T-helper 1 cell treated with Interleukin-12 subunit alpha and Interleukin-12 subunit beta and Interleukin-4 antibody, amounts not matched to agents 30 μg/mL and 1 μg/mL, for 36 hours (primary cell): Measurements from ENCODE around the gene TUBGCP5.
A peak's percentile ranks its signal among the peaks of the same experiment; 100 is the strongest.
"Not testable (repeated sequence)": the region's sequence is repeated elsewhere in the genome, so short reads cannot be mapped to it uniquely, and the experiment has no call there.

Source experiments
- H3K27ac Mint-ChIP-seq: one replicate; pipeline ENCODE4 v1.8.0; 2021; ENCODE audit warnings: mild to moderate bottlenecking, mixed read lengths
- H3K27me3 Mint-ChIP-seq: one replicate; pipeline ENCODE4 v1.8.0; 2021; ENCODE audit warnings: low read depth, mixed read lengths
- H3K36me3 Mint-ChIP-seq: one replicate; pipeline ENCODE4 v1.8.0; 2021; ENCODE audit warnings: low read depth, mixed read lengths
- H3K4me1 Mint-ChIP-seq: one replicate; pipeline ENCODE4 v1.8.0; 2021; ENCODE audit warnings: low read depth, mixed read lengths
- H3K4me3 Mint-ChIP-seq: one replicate; pipeline ENCODE4 v1.8.0; 2021; ENCODE audit warnings: mild to moderate bottlenecking, moderate library complexity, mixed read lengths
- H3K9me3 Mint-ChIP-seq: one replicate; pipeline ENCODE4 v1.8.0; 2021; ENCODE audit warnings: mixed read lengths

TUBGCP5 gene

GRCh38 chr15:23039143-23039916 lies at the start of gene TUBGCP5:
TSS of gene TUBGCP5 (minus strand) at chr15:23039569. CDS start at chr15:23039543, 26 bp downstream.
- Mint-ChIP-seq H3K4me1 (peaks cover 6% of the 10 kb centered on the region), H3K27me3 (no peaks in the 10 kb centered on the region), H3K4me3 (peak within 1 kb of the TSS; percentile 90)

GRCh38 chr15:23083115-23083514 lies 43.7 kb upstream of the TUBGCP5 start:
- peaks cover 5% of the 10 kb centered on the region for H3K27me3 Mint-ChIP-seq
- no peaks in the 10 kb centered on the region for H3K36me3 Mint-ChIP-seq
- no peaks in the 10 kb centered on the region for H3K4me1 Mint-ChIP-seq
- no peak overlapping the region for H3K4me3 Mint-ChIP-seq
- H3K27ac Mint-ChIP-seq = no peak overlapping the region
- no peaks in the 10 kb centered on the region for H3K9me3 Mint-ChIP-seq

More at GRCh38 chr15:23039143-23039916, at the start of gene TUBGCP5:
- no peaks in the 10 kb centered on the region for H3K36me3 Mint-ChIP-seq
- H3K27ac Mint-ChIP-seq = peak within 1 kb of the TSS; percentile 90
- H3K9me3 Mint-ChIP-seq = no peaks in the 10 kb centered on the region

GRCh38 chr15:23081996-23082737 lies 42.8 kb upstream of the TUBGCP5 start:
- H3K36me3 Mint-ChIP-seq, H3K4me1 Mint-ChIP-seq, H3K9me3 Mint-ChIP-seq, H3K4me3 Mint-ChIP-seq, H3K27me3 Mint-ChIP-seq, H3K27ac Mint-ChIP-seq: not testable (repeated sequence)

- no peak overlapping the region for H3K4me3 Mint-ChIP-seq
- peaks cover 5% of the 10 kb centered on the region for H3K27me3 Mint-ChIP-seq
- no peaks in the 10 kb centered on the region for H3K4me1 Mint-ChIP-seq
- no peak overlapping the region for H3K27ac Mint-ChIP-seq
- H3K36me3 Mint-ChIP-seq = no peaks in the 10 kb centered on the region
- H3K9me3 Mint-ChIP-seq = no peaks in the 10 kb centered on the region
Measured at GRCh38 chr15:23081271-23081670, 41.9 kb upstream of the TUBGCP5 start.

GRCh38 chr15:23079766-23080165 lies 40.4 kb upstream of the TUBGCP5 start:
- Mint-ChIP-seq H3K9me3 (no peaks in the 10 kb centered on the region), H3K27ac (no peak overlapping the region), H3K27me3 (no peaks in the 10 kb centered on the region)

GRCh38 chr15:23075927-23076326 lies 36.6 kb upstream of the TUBGCP5 start:
- Mint-ChIP-seq H3K27me3 (peaks cover 3% of the 10 kb centered on the region), H3K27ac (no peak overlapping the region), H3K4me3 (no peak overlapping the region), H3K9me3 (no peaks in the 10 kb centered on the region), H3K36me3 (no peaks in the 10 kb centered on the region), H3K4me1 (no peaks in the 10 kb centered on the region)

More at GRCh38 chr15:23079766-23080165, 40.4 kb upstream of the TUBGCP5 start:
- H3K36me3 Mint-ChIP-seq = no peaks in the 10 kb centered on the region
- H3K4me3 Mint-ChIP-seq = no peak overlapping the region
- no peaks in the 10 kb centered on the region for H3K4me1 Mint-ChIP-seq

- Mint-ChIP-seq H3K4me1 (no peaks in the 10 kb centered on the region), H3K9me3 (no peaks in the 10 kb centered on the region), H3K27me3 (peaks cover 3% of the 10 kb centered on the region), H3K4me3 (no peak overlapping the region), H3K36me3 (no peaks in the 10 kb centered on the region), H3K27ac (no peak overlapping the region)
Measured at GRCh38 chr15:23074684-23075083, 35.3 kb upstream of the TUBGCP5 start.

- Mint-ChIP-seq H3K9me3 (no peaks in the 10 kb centered on the region), H3K4me3 (no peak overlapping the region), H3K4me1 (no peaks in the 10 kb centered on the region), H3K36me3 (no peaks in the 10 kb centered on the region), H3K27me3 (peaks cover 3% of the 10 kb centered on the region), H3K27ac (no peak overlapping the region)
Measured at GRCh38 chr15:23073890-23074646, 34.7 kb upstream of the TUBGCP5 start.

GRCh38 chr15:23072633-23073032 lies 33.3 kb upstream of the TUBGCP5 start:
- H3K4me3 Mint-ChIP-seq = no peak overlapping the region
- peaks cover 3% of the 10 kb centered on the region for H3K27me3 Mint-ChIP-seq
- H3K36me3 Mint-ChIP-seq = no peaks in the 10 kb centered on the region
- H3K27ac Mint-ChIP-seq = no peak overlapping the region
- H3K9me3 Mint-ChIP-seq = no peaks in the 10 kb centered on the region
- H3K4me1 Mint-ChIP-seq = no peaks in the 10 kb centered on the region

GRCh38 chr15:23069496-23070166 lies 30.3 kb upstream of the TUBGCP5 start:
- Mint-ChIP-seq H3K36me3 (no peaks in the 10 kb centered on the region), H3K27me3 (peaks cover 3% of the 10 kb centered on the region), H3K4me3 (no peak overlapping the region), H3K27ac (no peak overlapping the region), H3K9me3 (no peaks in the 10 kb centered on the region), H3K4me1 (no peaks in the 10 kb centered on the region)

GRCh38 chr15:23067416-23067815 lies 28.0 kb upstream of the TUBGCP5 start:
- Mint-ChIP-seq H3K36me3 (no peaks in the 10 kb centered on the region), H3K4me1 (no peaks in the 10 kb centered on the region), H3K27me3 (peaks cover 3% of the 10 kb centered on the region), H3K27ac (no peak overlapping the region), H3K9me3 (peaks cover 10% of the 10 kb centered on the region), H3K4me3 (no peak overlapping the region)

- H3K9me3 Mint-ChIP-seq = peaks cover 11% of the 10 kb centered on the region
- no peak overlapping the region for H3K4me3 Mint-ChIP-seq
- H3K27me3 Mint-ChIP-seq = no peaks in the 10 kb centered on the region
- no peak overlapping the region for H3K27ac Mint-ChIP-seq
- no peaks in the 10 kb centered on the region for H3K4me1 Mint-ChIP-seq
- H3K36me3 Mint-ChIP-seq = no peaks in the 10 kb centered on the region
Measured at GRCh38 chr15:23065836-23066235, 26.5 kb upstream of the TUBGCP5 start.

GRCh38 chr15:23064156-23064555 lies 24.8 kb upstream of the TUBGCP5 start:
- Mint-ChIP-seq H3K27ac (no peak overlapping the region), H3K9me3 (peaks cover 11% of the 10 kb centered on the region), H3K4me3 (no peak overlapping the region), H3K27me3 (no peaks in the 10 kb centered on the region), H3K4me1 (no peaks in the 10 kb centered on the region), H3K36me3 (no peaks in the 10 kb centered on the region)

GRCh38 chr15:23057707-23058106 lies 18.3 kb upstream of the TUBGCP5 start:
- Mint-ChIP-seq H3K4me3 (no peak overlapping the region), H3K27ac (no peak overlapping the region), H3K27me3 (peaks cover 13% of the 10 kb centered on the region), H3K4me1 (no peaks in the 10 kb centered on the region), H3K9me3 (peaks cover 5% of the 10 kb centered on the region), H3K36me3 (no peaks in the 10 kb centered on the region)
